CD14-positive monocyte (primary cell): Measurements from ENCODE around the gene DNAH1. TPM values are rescaled to one million over a fixed set of nuclear protein-coding genes. Genes with fewer than 3 reads are reported as not detected.

Source experiments
- DNase-seq, 3 donors: peaks; one replicate each; pipeline ENCODE4 v3.0.0-alpha.2; 2011 to 2022
- H2AFZ ChIP-seq: 2 replicates; pipeline ENCODE4 v1.6.0; 2012; ENCODE audit warnings: mild to moderate bottlenecking, low read depth, low read length, inconsistent platforms; ENCODE audit not compliant: insufficient read depth, poor library complexity, severe bottlenecking
- H3K27ac ChIP-seq, 2 donors: 1 replicate in 1 of 2; 2 replicates in 1 of 2; pipeline ENCODE4 v1.5.1; 2012 to 2013; ENCODE audit warnings: low read length in 2 of 2, control low read depth in 1 of 2, inconsistent platforms in 1 of 2, low read depth in 1 of 2, mild to moderate bottlenecking in 1 of 2
- H3K27me3 ChIP-seq, 2 donors: one replicate each; pipeline versions ENCODE4 v1.6.0 to v1.6.1; 2011 to 2013; ENCODE audit warnings: low read length in 2 of 2; ENCODE audit not compliant: control insufficient read depth in 2 of 2, insufficient read depth in 2 of 2
- H3K36me3 ChIP-seq, 2 donors: replicated peaks in 1 of 2; 1 replicate in 1 of 2; 2 replicates in 1 of 2; pipeline versions ENCODE4 v1.5.1 to v1.6.1; 2012 to 2013; ENCODE audit warnings: low read length in 2 of 2, control low read depth in 1 of 2, inconsistent platforms in 1 of 2, mild to moderate bottlenecking in 1 of 2; ENCODE audit not compliant: insufficient read depth in 2 of 2, control insufficient read depth in 1 of 2
- H3K4me1 ChIP-seq, 2 donors: 1 replicate in 1 of 2; 2 replicates in 1 of 2; pipeline versions ENCODE4 v1.5.1 to v1.6.1; 2012 to 2013; ENCODE audit warnings: low read length in 2 of 2, control low read depth in 1 of 2, inconsistent platforms in 1 of 2, mild to moderate bottlenecking in 1 of 2, moderate library complexity in 1 of 2; ENCODE audit not compliant: insufficient read depth in 2 of 2, control insufficient read depth in 1 of 2
- H3K4me2 ChIP-seq: replicated peaks from 2 replicates; pipeline ENCODE3; 2012; ENCODE audit warnings: low read length, moderate library complexity, mild to moderate bottlenecking; ENCODE audit not compliant: poor library complexity, severe bottlenecking; ENCODE audit errors: extremely low read depth
- H3K4me3 ChIP-seq, 3 experiments: fragments of 200-600 bp in 1 of 3; sonication (generic) in 1 of 3; replicated peaks in 1 of 3; 1 replicate in 2 of 3; 2 replicates in 1 of 3; pipeline ENCODE4 v1.5.1; 2011 to 2013; ENCODE audit warnings: low read length in 3 of 3, mild to moderate bottlenecking in 3 of 3, control low read depth in 2 of 3, low read depth in 2 of 3, inconsistent platforms in 1 of 3, moderate library complexity in 1 of 3
- H3K79me2 ChIP-seq: 2 replicates; pipeline ENCODE4 v1.6.0; 2012; ENCODE audit warnings: mild to moderate bottlenecking, control low read depth, inconsistent platforms, low read length, moderate library complexity; ENCODE audit not compliant: insufficient read depth
- H3K9ac ChIP-seq: 2 replicates; pipeline ENCODE4 v1.6.0; 2017; ENCODE audit warnings: low read length, mild to moderate bottlenecking; ENCODE audit not compliant: insufficient read depth, poor library complexity, severe bottlenecking
- H3K9me3 ChIP-seq, 2 donors: replicated peaks in 1 of 2; 1 replicate in 1 of 2; 2 replicates in 1 of 2; pipeline versions ENCODE4 v1.5.1 to v1.6.1; 2012 to 2013; ENCODE audit warnings: low read length in 2 of 2, control low read depth in 1 of 2; ENCODE audit not compliant: control insufficient read depth in 1 of 2, insufficient read depth in 1 of 2
- H4K20me1 ChIP-seq: 2 replicates; pipeline ENCODE4 v1.6.0; 2012; ENCODE audit warnings: mild to moderate bottlenecking, low read length, control low read depth, moderate library complexity; ENCODE audit not compliant: insufficient read depth
- H3K27ac Mint-ChIP-seq, 7 donors: one replicate each; pipeline ENCODE4 v1.8.0; 2020; ENCODE audit warnings: mild to moderate bottlenecking in 7 of 7, mixed read lengths in 7 of 7, moderate library complexity in 6 of 7, inconsistent platforms in 2 of 7
- H3K27me3 Mint-ChIP-seq, 3 donors: one replicate each; pipeline ENCODE4 v1.8.0; 2021 to 2022; ENCODE audit warnings: low read depth in 3 of 3, mild to moderate bottlenecking in 3 of 3, mixed read lengths in 3 of 3, moderate library complexity in 3 of 3, inconsistent platforms in 1 of 3
- H3K36me3 Mint-ChIP-seq, 2 donors: one replicate each; pipeline ENCODE4 v1.8.0; 2020; ENCODE audit warnings: mixed read lengths in 2 of 2, inconsistent platforms in 1 of 2, mild to moderate bottlenecking in 1 of 2
- H3K4me1 Mint-ChIP-seq: one replicate; pipeline ENCODE4 v1.8.0; 2020; ENCODE audit warnings: mild to moderate bottlenecking, mixed read lengths
- H3K4me3 Mint-ChIP-seq, 2 donors: one replicate each; pipeline ENCODE4 v1.8.0; 2020; ENCODE audit warnings: mild to moderate bottlenecking in 2 of 2, mixed read lengths in 2 of 2, moderate library complexity in 1 of 2
- H3K9me3 Mint-ChIP-seq, 7 donors: one replicate each; pipeline ENCODE4 v1.8.0; 2020 to 2022; ENCODE audit warnings: mixed read lengths in 7 of 7, mild to moderate bottlenecking in 6 of 7, moderate library complexity in 6 of 7, inconsistent platforms in 2 of 7
- WGBS: methylation state at CpG from one replicate; pipeline ENCODE4 v1.1.5; 2013; ENCODE audit warnings: missing lambda C conversion rate; ENCODE audit not compliant: insufficient coverage; 5-methylcytosine and 5-hydroxymethylcytosine counted together
- intact Hi-C, 2 donors: fragments of 100-400 bp; cut with micrococcal nuclease; formaldehyde crosslinking; loops; one replicate each; pipeline versions ENCODE4 v1.15.0 to v1.15.1; 2023
- polyA plus RNA-seq, 3 donors: library from polyadenylated mRNA; depleted of rRNA in 1 of 3; unstranded in 2 of 3; stranded (reverse) in 1 of 3; fragments of 300-500 nt in 2 of 3; fragments of >200 nt in 1 of 3; fragmentation: Illumina TruSeq in 2 of 3; gene quantifications; 1 replicate in 2 of 3; 2 replicates in 1 of 3; pipeline ENCODE4 v1.2.3, GENCODE V29; 2012 to 2021
- TF ChIP-seq, protein P1 (sequence below): fragments of 200-600 bp; IDR thresholded peaks from one replicate; pipeline ENCODE4 v1.8.0; 2022; ENCODE audit warnings: antibody characterized with exemption, mild to moderate bottlenecking

The DNAH1 gene
- polyA plus RNA-seq, 3 donors, result 0.15 to 47.0 (median 0.25) TPM

DNA sequence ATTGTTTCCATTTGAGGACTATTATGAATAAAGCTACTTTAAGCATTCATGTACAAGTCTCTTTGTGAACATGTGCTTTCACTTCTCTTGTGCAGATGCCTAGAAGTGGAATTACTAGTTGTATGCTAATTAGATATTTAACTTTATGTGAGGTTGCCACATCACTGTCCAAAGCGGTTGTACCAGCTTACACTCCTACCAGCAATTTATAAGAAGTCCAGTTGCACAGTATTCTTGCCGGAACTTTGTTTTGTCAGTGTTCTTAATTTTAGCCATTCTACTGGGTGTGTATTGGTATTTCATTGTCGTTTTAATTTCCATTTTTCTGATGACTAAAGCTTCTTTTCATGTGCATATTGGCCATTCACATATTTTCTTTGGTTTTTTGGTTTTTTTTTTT, 99.7 kb downstream of the DNAH1 start:
- Histone ChIP-seq H3K9me3 (no peaks in the 10 kb centered on the region), H3K4me1 (peaks cover 30 to 37% of the 10 kb centered on the region in 2 donors), H3K9ac (no peak overlapping the region), H2AFZ (no peak overlapping the region), H3K27me3 (no peaks in the 10 kb centered on the region), H3K79me2 (peaks cover 61% of the 10 kb centered on the region), H3K36me3 (peaks cover 7 to 13% of the 10 kb centered on the region in 2 donors), H3K27ac (peak overlapping the region in 1 of 2 donors; percentile 37), H3K4me2 (no peak overlapping the region), H4K20me1 (peaks cover 7% of the 10 kb centered on the region), H3K4me3 (no peak overlapping the region)
- WGBS, result no CpG with 5 or more reads among the region's 3 CpGs
- H3K4me1 Mint-ChIP-seq, result peaks cover 39% of the 10 kb centered on the region
- H3K36me3 Mint-ChIP-seq, result peaks cover 17 to 31% of the 10 kb centered on the region in 2 donors
- no peaks in the 10 kb centered on the region for H3K9me3 Mint-ChIP-seq
- TF ChIP-seq, protein P1, sequence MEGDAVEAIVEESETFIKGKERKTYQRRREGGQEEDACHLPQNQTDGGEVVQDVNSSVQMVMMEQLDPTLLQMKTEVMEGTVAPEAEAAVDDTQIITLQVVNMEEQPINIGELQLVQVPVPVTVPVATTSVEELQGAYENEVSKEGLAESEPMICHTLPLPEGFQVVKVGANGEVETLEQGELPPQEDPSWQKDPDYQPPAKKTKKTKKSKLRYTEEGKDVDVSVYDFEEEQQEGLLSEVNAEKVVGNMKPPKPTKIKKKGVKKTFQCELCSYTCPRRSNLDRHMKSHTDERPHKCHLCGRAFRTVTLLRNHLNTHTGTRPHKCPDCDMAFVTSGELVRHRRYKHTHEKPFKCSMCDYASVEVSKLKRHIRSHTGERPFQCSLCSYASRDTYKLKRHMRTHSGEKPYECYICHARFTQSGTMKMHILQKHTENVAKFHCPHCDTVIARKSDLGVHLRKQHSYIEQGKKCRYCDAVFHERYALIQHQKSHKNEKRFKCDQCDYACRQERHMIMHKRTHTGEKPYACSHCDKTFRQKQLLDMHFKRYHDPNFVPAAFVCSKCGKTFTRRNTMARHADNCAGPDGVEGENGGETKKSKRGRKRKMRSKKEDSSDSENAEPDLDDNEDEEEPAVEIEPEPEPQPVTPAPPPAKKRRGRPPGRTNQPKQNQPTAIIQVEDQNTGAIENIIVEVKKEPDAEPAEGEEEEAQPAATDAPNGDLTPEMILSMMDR, result no peak
- H3K4me3 Mint-ChIP-seq, result no peak overlapping the region
- DNase-seq, result no peak
- H3K27ac Mint-ChIP-seq, result peak overlapping the region in 3 of 7 donors; percentile 36 to 57 (median 54)
- intact Hi-C loops, result no loop called here
- peaks cover 0 to 2% (median 0%) of the 10 kb centered on the region in 3 donors for H3K27me3 Mint-ChIP-seq

DNA sequence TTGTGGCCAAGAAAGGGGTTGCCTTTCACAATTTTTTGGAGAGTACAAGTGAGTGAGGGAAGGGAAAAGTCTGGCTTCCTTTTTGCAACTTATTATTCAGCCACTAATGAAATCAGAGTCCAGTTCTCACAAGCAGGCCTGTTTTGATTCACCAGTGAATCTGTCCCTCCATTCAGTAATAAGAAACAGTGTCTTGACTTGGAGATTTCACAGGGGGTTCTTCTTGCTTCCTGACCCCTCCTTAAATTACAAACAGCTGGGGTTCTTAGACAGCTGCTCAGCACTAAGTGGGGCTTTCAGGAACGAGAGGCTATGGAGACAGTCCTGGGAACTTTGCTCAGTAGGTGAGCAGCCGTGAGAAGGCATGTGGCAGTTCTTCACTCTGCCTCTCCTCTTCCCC, 104.3 kb downstream of the DNAH1 start:
- H4K20me1 ChIP-seq, result no peaks in the 10 kb centered on the region
- no peak overlapping the region for H3K9ac ChIP-seq
- Mint-ChIP-seq H3K27ac (peak overlapping the region in 2 of 7 donors; percentile 6 to 16), H3K36me3 (peaks cover 34 to 44% of the 10 kb centered on the region in 2 donors), H3K4me3 (no peak overlapping the region), H3K9me3 (peaks cover 0 to 2% (median 0%) of the 10 kb centered on the region in 7 donors), H3K27me3 (no peaks in the 10 kb centered on the region), H3K4me1 (peaks cover 8% of the 10 kb centered on the region)
- no peak overlapping the region for H3K4me2 ChIP-seq
- no peak for DNase-seq
- H3K27ac ChIP-seq, result no peak overlapping the region
- peaks cover 7 to 8% of the 10 kb centered on the region in 2 donors for H3K4me1 ChIP-seq
- intact Hi-C loops, result loop anchor here in 1 of 2 donors (2.0 kb wide), 1 partner anchor 20 kb away; no protein-coding TSS in a partner anchor
- no peak overlapping the region for H2AFZ ChIP-seq
- TF ChIP-seq, protein P1, result no peak
- peaks cover 11 to 26% of the 10 kb centered on the region in 2 donors for H3K36me3 ChIP-seq
- H3K9me3 ChIP-seq, result no peaks in the 10 kb centered on the region
- peaks cover 15% of the 10 kb centered on the region for H3K79me2 ChIP-seq
- WGBS, result 83% methylated on average over 2 of the region's 2 CpGs
- no peaks in the 10 kb centered on the region for H3K27me3 ChIP-seq
- H3K4me3 ChIP-seq, result no peak overlapping the region
